Measurements from ENCODE around the gene CYP4F11. TPM values are rescaled to one million over a fixed set of nuclear protein-coding genes. Genes with fewer than 3 reads are reported as not detected.

Gene CYP4F11
- total RNA-seq, 2 donors from 2014 or later = not detected

Other genes starting within 250 kb of the CYP4F11 start
- not detected for gene OR10H2, start 206.5 kb downstream of the CYP4F11 start, total RNA-seq
- gene OR10H3, start 196.5 kb downstream of the CYP4F11 start, total RNA-seq = not detected
- not detected for gene OR10H5, start 146.9 kb downstream of the CYP4F11 start, total RNA-seq
- gene OR10H1, start 118.9 kb downstream of the CYP4F11 start, total RNA-seq = under 1 TPM in 1 of 2 donors, not detected in 1; 0.07 TPM
- gene CYP4F2, start 36.5 kb downstream of the CYP4F11 start, total RNA-seq = not detected
- gene OR10H4, start 14.5 kb upstream of the CYP4F11 start, total RNA-seq = not detected
- 100 to 1,000 TPM; 261 to 279 TPM for gene TPM4, start 142.0 kb upstream of the CYP4F11 start, total RNA-seq
- gene RAB8A, start 177.4 kb upstream of the CYP4F11 start, total RNA-seq = 100 to 1,000 TPM in 1 of 2 donors, 10 to 100 TPM in 1; 97.5 to 105 TPM
- 10 to 100 TPM; 27.7 to 31.8 TPM for gene HSH2D, start 209.2 kb upstream of the CYP4F11 start, total RNA-seq
- not detected for gene CIB3, start 239.0 kb upstream of the CYP4F11 start, total RNA-seq

Data from T-helper 17 cell (primary cell).